CD4-positive, alpha-beta T cell treated with Interferon alpha-2 for 1 hour (primary cell): Measurements from ENCODE around the gene CDKL2.
"Not testable (repeated sequence)": the region's sequence is repeated elsewhere in the genome, so short reads cannot be mapped to it uniquely, and the experiment has no call there.

Experiments used
- DNase-seq, 2 donors: peaks; one replicate each; pipeline ENCODE4 v3.0.0-alpha.2; 2020 to 2022

Gene CDKL2

DNA sequence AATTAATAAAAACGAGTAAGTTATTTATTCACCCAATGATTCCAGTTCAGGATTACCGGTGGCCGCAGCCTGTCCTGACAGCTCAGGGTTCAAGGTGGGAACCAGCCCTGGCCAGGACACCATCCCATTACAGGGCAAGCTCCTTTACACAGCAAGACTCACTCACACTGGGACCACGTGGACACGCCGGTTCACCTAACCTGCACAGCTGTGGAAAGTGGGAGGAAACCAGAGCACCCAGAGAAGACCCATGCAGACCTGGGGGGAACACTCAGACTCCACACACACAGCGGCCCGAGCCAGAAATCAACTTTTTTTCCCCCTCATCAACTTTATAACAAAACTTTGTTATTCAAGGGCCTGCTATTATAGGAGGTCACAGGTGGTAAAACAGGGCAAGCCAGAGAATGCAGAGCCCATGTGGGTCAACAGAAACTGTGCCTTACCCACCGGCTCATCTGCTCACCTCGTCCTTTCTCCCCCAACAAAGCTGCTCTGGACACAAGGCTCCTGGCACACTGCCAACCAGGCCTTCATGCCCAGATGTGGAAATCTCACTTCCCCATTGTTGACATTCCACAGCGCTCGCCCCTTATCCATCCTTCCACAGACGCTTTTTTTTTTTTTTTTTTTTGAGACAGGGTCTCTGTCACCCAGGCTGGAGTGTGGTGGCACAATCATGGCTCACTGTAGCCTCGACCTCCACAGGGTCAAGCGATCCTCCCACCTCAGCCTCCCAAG is 82.5 kb downstream of the CDKL2 start:
- no peak for DNase-seq

DNA sequence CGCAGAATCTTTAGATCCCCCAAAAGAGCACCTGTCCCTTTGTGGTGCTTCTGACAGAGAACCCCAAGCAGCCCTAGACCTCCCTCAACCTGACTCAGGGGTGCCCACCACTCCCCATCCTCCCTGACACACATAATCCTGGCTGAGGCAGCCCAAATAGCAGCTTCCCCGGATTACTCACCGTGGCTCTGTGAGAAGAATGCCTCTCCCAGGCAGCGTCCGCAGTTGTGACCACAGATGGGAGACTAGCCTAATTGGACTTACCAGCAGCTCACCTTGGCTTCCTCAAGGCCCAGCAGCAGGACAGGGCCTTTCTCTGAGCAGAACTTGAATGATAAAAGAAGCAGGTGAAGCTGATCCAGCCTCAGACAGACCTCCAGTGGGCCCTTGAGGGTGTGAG is 84.8 kb downstream of the CDKL2 start:
- DNase-seq = no peak

DNA sequence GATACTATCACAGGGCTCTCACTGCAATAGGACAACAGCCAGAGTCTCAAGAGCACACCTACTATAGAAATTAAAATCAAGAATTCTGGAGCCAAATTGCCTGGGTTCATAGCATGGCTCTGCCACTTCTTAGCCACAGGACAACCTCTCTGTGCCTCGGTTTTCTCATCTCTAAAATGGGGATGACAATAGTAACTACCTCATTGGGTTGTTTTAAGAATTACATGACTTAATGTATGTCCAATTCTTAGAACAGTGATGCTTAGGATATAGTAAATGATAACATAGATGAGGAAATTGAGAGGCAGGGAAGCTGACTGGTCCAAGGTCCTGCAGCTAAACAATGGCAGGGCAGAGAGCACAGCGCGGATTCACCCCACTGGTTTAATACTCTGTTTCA is 85.5 kb downstream of the CDKL2 start:
- DNase-seq = no peak

DNA sequence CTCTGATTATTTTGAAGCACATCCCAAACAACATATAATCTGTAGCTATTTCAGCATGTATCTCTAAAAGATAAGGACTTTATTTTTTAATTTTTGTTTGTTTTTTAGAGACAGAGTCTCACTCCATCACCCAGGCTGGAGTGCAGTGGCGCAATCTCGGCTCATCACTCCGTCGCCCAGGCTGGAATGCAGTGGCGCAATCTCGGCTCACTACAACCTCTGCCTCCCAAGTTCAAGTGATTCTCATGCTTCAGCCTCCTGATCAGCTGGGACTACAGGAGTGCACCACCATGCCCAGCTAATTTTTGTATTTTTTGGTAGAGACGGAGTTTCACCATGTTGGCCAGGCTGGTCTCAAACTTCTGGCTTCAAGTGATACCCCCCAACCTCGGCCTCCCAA is 86.1 kb downstream of the CDKL2 start:
- not testable (repeated sequence) for DNase-seq

DNA sequence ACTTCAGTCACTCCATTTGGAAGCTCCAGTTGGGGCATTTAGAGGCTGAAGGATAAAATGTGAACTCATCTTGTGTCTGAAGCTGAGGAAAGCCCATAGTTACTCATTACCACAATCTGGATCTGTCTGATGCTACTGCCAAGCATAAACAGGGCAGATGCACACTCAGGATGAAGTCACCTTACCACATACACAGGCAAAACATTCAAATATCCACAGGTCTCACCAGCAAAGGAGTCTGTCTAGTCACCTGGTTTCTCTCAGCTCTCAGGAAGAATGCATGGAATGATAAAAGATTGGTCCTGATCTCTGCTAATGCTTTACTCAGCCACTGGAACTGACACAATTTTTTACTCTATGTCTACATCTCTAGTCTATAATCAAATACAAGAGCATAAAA is 87.5 kb downstream of the CDKL2 start:
- DNase-seq = no peak

DNA sequence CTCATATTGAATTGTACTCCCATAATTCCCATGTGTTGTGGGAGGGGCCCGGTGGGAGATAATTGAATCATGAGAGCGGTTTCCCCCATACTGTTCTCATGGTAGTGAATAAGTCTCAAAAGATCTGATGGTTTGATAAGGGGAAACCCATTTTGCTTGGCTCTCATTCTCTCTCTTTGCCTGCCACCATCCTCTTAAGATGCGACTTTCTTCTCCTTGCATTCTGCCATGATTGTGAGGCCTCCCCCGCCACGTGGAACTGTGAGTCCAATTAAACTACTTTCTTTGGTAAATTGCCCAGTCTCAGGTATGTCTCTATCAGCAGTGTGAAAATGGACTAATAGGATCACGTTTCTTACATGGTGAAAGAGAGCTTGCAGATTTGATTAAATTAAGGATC is 93.0 kb downstream of the CDKL2 start:
- not testable (repeated sequence) for DNase-seq

DNA sequence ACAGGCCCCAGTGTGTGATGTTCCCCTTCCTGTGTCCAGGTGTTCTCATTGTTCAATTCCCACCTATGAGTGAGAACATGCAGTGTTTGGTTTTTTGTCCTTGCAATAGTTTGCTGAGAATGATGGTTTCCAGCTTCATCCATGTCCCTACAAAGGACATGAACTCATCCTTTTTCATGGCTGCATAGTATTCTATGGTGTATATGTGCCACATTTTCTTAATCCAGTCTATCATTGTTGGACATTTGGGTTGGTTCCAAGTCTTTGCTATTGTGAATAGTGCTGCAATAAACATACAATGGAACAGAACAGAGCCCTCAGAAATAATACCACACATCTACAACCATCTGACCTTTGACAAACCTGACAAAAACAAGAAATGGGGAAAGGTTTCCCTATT is 96.4 kb downstream of the CDKL2 start:
- not testable (repeated sequence) for DNase-seq

DNA sequence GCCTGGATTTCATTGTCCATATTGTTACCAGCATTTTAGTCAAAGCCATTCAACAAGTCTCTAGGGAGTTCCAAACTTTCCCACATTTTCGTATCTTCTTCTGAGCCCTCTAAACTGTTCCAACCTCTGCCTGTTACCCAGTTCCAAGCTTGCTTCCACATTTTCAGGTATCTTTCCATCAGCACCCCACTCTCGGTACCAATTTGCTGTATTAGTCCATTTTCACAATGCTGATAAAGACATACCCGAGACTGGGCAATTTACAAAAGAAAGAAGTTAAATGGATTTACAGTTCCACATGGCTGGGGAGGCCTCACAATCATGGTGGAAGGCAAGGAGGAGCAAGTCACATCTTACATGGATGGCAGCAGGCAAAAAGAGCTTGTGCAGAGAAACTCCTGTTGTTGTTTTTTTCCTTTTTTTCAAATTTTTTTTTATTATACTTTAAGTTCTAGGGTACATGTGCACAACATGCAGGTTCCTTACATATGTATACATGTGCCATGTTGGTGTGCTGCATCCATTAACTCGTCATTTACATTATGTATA is 96.9 kb downstream of the CDKL2 start:
- not testable (repeated sequence) for DNase-seq

DNA sequence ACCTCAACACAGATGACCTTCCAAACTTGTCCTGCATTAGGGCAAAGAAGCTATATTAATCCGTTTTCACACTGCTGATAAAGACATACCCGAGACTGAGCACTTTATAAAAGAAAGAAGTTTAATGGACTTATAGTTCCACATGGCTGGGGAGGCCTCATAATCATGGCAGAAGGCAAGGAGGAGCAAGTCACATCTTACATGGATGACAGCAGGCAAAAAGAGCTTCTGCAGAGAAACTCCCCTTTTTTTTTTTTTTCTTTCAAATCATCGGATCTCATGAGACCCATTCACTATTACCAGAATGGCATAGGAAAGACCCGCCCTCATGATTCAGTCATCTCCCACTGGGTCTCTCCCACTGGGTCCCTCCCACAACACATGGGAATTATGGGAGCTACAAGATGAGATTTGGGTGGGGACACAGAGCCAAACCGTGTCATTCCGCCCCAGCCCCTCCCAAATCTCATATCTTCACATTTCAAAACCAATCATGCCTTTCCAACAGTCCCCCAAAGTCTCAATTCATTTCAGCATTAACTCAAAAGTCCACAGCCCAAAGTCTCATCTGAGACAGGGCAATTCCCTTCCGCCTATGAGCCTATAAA is 98.7 kb downstream of the CDKL2 start:
- not testable (repeated sequence) for DNase-seq

DNA sequence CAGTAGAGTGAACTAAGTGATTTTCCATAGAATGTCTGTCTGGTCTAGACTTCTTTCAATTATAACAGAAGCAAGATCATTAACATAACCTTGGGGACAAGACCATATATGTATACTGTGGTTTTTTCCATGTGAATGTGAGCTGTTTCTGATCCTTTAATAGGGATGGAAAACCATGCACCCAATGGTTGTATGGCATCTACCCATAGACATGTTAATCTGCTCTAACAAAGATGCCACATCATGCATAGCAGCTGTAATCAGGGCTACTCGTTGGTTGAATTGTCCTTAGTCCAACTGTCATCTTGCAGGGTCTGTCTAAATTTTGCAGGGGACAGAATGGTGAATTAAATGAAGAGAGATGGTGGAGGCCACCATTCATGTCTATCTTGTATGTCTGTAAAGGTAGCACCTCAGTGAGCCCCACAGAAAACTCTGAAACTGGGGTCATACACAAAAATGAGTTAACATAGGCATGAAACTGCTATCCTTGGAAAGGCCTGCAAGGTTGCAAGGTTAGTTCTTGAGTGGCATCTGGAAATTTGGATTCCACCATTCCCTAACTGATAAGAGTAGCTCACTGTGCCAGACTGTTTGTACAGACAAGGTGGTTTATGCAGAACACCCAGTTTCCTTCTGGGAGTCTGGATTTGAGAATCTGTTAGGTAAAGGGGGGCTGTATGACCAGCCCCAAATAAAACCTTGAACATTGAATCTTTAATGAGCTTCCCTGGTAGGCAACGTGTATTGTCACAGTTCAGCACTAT is 99.6 kb downstream of the CDKL2 start:
- DNase-seq = no peak
